GM18517 (cell line): Measurements from ENCODE around the gene CUEDC2.
A peak's percentile ranks its signal among the peaks of the same experiment; 100 is the strongest.

Source experiments
- ATAC-seq: cut with Tn5 transposase; IDR thresholded peaks from one replicate; pipeline ENCODE4 v1.9.1; 2021; ENCODE audit warnings: mild to moderate bottlenecking, moderate library complexity; ENCODE audit not compliant: unreplicated experiment

Gene CUEDC2

DNA sequence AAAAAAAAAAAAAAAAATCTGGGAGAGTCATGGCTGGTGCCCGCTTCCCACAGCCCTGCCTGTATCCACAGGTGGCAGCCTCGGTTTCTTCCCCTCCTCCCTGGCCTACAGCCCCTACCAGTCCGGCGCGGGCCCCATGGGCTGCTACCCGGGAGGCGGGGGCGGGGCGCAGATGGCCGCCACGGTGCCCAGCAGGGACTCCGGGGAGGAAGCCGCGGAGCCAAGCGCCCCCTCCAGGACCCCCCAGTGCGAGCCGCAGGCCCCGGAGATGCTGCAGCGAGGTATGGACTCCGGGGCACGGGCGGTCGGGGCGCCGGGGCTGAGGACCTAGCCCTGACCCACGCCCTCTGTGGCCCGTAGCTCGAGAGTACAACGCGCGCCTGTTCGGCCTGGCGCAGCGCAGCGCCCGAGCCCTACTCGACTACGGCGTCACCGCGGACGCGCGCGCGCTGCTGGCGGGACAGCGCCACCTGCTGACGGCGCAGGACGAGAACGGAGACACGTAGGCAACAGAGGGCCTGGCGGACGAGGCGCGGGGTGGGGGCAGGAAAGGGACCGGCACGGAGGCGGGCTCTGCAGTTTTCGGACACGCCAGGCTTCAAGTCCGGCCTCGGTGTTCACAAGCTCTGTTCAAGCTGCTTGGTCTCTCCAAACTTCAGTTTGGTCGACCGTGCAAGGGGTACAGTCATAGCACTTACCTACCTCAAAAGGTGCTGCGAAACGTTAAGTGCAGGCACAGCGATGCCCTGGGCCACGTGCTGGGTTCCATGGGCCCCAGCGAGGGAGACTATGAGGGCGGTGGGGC, 33.0 kb downstream of the CUEDC2 start:
- ATAC-seq, result peak; percentile 41

DNA sequence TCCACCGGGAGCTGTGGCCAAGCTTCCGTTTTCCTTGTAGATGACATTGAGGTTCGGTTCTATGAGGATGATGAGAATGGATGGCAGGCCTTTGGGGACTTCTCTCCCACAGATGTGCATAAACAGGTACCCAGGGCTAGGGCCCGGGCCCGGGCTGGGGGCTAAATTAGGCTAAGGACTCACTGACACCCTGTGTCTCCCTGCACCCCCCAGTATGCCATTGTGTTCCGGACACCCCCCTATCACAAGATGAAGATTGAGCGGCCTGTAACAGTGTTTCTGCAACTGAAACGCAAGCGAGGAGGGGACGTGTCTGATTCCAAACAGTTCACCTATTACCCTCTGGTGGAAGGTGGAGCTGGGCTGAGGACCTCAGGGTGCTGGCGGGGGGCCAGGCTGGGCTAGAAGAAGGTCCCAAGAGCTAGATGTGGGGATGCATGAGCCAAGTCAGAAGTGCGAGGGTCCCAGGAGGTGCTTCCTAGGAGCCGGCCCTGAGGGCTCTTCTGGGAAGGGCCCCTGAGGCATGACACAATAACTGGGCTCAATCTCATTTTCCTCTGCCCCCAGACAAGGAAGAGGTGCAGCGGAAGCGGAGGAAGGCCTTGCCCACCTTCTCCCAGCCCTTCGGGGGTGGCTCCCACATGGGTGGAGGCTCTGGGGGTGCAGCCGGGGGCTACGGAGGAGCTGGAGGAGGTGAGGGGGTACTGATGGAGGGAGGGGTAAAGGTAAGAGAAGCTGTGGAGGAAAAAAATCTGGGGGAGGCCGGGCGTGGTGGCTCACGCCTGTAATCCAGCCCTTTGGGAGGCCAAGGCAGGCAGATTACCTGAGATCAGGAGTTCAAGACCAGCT, 34.0 kb downstream of the CUEDC2 start:
- no peak for ATAC-seq

DNA sequence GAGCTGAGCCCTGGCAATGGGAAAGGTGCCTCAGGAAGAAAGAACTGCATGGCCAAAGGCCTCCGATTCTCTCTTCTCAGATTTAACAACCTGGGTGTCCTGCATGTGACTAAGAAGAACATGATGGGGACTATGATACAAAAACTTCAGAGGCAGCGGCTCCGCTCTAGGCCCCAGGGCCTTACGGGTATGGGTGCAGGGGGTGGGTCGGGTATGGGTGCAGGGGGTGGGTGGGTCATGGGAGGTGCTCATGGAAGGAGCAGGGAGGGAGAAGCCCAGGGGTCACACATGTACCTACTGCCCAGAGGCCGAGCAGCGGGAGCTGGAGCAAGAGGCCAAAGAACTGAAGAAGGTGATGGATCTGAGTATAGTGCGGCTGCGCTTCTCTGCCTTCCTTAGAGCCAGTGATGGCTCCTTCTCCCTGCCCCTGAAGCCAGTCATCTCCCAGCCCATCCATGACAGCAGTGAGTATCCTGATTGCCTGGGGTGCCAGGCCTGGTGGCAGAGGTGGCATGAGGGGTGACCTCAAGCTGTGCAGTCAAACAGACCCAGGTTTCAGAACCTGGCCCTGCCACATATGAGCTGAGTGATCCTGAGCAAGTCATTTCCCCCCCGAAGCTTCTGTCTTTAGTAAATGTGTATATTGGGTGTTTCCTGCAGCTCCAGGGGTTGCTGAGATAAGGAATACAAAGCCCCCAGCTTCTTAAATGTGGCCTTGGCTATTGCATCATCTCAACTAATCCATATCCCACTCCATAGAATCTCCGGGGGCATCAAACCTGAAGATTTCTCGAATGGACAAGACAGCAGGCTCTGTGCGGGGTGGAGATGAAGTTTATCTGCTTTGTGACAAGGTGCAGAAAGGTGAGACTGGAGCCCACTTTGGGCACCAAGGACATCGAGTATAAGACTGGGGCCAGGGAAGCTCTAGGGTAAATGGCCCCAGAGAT, 34.9 kb downstream of the CUEDC2 start:
- ATAC-seq, result no peak

GRCh38 chr10:102396730-102397151, 35.6 kb downstream of the CUEDC2 start:
- no peak for ATAC-seq

- no peak for ATAC-seq
These were observed 36.1 kb downstream of the CUEDC2 start for GRCh38 chr10:102396317-102396650.

GRCh38 chr10:102395400-102396316, 36.7 kb downstream of the CUEDC2 start, which contains the start of gene NFKB2:
TSS of gene NFKB2 (plus strand) at chr10:102395705. CDS start at chr10:102395960, 255 bp downstream.
- ATAC-seq, result no peak

GRCh38 chr10:102394801-102395399, 37.5 kb downstream of the CUEDC2 start:
- ATAC-seq, result peak; percentile 6

- ATAC-seq, result peak; percentile 80
These were observed 38.1 kb downstream of the CUEDC2 start for GRCh38 chr10:102394079-102394800.

GRCh38 chr10:102393411-102394078, 38.8 kb downstream of the CUEDC2 start:
- no peak for ATAC-seq

DNA sequence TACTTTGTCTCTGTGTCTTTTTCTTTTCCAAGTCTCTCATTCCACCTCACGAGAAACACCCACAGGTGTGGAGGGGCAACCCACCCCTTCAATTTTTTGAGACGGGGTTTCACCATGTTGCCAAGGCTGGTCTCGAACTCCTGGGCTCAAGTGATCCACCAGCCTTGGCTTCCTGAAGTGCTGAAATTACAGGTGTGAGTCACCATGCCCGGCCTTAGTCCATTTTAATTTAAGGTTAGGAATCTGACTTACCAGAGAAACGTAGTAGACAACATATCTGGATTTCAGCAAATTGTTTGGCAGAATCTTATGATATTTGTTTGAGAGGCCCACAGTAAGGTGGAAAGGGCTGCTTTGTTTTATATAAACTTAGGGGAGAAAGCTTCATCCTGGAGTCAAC, 40.1 kb downstream of the CUEDC2 start:
- ATAC-seq, result no peak

GRCh38 chr10:102389894-102390293, 42.5 kb downstream of the CUEDC2 start:
- no peak for ATAC-seq

GRCh38 chr10:102384606-102385429, 47.6 kb downstream of the CUEDC2 start:
- no peak for ATAC-seq

DNA sequence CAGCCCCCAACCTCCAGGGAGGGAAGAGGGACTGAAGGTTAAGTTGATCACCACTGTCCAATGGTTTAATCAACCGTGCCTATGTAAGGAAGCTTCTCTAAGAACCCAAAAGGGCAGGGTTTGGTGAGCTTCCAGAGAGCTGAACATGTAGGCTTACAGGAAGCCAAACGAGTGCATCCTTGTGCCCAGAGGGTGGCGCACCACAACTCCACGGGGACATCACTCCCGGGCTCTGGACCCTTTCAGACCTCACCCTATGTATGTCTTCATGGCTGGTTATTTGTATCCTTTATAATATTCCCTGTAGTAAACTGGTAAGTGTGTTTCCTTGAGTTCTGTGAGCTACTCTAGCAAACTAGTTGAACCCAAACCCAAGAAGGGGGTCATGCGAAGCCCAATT, 48.3 kb downstream of the CUEDC2 start:
- ATAC-seq, result no peak

DNA sequence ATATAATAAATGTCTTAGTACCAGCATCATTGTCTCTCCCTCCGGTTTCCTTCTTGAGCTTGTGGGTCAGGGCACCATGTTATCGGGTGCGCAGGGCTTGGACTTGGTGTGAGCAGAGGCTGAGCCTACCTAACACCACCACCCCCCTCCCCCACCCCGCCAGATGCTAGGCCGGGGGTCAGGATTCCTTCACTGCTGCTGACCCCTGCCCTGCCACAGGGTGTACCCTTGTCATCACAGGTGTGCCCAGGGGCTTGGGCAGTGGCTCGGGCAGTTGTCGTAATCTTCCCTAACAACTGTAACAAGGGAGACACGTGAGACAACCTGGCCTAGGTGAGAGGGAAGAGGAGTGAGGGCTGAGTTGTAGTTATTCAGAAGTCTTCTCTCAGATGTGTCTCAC, 49.5 kb downstream of the CUEDC2 start:
- ATAC-seq, result no peak

DNA sequence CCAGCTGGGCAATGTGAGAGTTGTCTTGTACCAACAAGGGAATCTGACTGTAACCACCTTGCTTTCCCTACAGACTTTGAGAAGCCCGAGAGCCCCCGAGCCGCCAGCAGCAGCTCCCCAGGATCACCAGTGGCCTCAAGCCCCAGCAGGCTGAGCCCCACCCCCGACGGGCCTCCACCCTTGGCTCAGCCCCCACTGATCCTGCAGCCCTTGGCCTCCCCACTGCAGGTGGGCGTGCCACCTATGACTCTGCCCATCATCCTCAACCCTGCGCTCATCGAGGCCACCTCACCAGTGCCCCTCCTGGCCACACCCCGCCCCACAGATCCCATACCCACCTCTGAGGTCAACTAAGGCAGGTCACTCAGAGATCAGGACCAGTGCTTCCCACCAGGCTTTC, 50.4 kb downstream of the CUEDC2 start:
- ATAC-seq, result no peak

GRCh38 chr10:102379383-102379782, 53.0 kb downstream of the CUEDC2 start:
- no peak for ATAC-seq

DNA sequence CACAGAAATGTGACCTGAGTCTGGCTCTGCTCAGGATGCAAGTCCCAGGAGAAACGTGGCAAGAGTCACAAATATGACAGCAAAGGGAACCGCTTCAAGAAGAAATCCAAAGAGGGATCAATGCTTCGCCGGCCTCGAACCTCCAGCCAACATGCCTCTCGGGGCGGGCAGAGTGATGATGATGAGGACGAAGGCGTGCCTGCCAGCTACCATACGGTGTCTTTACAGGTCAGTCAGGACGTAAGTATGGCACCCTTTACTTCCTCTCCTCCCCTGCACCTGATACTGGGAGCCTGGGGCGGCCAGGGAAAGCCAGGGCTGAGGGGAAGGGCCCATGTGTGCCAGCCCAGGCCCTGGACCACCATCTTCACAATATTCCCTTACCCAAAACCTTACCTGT, 55.5 kb downstream of the CUEDC2 start:
- ATAC-seq, result no peak
